ENCODE data around the gene ADSL. TPM values are rescaled to one million over a fixed set of nuclear protein-coding genes. Genes with fewer than 3 reads are reported as not detected.

The ADSL gene
- total RNA-seq, 1 experiment from 2014 or later, result 93.8 TPM

DNA sequence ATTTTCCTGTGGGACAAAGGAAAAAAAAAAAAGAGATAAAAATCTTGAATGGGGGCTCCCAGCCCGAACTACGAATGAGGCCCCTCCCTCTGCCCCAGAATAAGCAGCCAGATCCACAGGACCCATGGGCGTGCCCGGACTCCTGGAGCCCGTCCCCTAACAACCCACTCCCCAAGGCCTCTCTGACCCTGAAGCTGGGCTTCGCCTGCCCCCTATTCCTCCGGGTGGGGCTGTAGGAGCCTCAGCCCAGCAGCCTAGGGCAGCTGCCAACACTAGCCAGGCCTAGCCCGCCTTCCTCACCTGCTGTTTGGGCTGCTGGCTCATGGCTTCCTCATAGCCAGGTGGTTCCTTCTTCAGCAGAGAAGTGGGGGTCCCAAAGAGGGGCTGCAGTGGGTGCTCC is 70.7 kb downstream of the ADSL start:
- Histone ChIP-seq H3K4me1 (ENCODE audit: insufficient read depth, low read length) (no peaks in the 10 kb centered on the region), H3K4me3 (ENCODE audit: low read length) (no peak overlapping the region), H3K9me2 (replicated peaks; ENCODE audit: low read length) (no peaks in the 10 kb centered on the region), H4K20me1 (ENCODE audit: low read length) (no peaks in the 10 kb centered on the region), H3K4me2 (ENCODE audit: low read length) (no peak overlapping the region), H3K27ac (ENCODE audit: low read length) (no peak overlapping the region), H3K9me3 (ENCODE audit: low read length) (no peaks in the 10 kb centered on the region), H3K79me2 (ENCODE audit: low read length) (no peaks in the 10 kb centered on the region), H3K27me3 (ENCODE audit: low read length) (no peaks in the 10 kb centered on the region), H3K36me3 (ENCODE audit: low read depth, low read length) (peaks cover 3% of the 10 kb centered on the region; the same call in 1 of the 2 replicates), H3F3A (ENCODE audit: low read length, unreplicated experiment) (no peaks in the 10 kb centered on the region), H3K9ac (ENCODE audit: low read length) (no peak overlapping the region), H2AFZ (ENCODE audit: low read length) (no peak overlapping the region)
- DNase-seq (no peak), ATAC-seq (no peak)
- ChIA-PET CTCF (no interaction called here), POLR2A (ENCODE audit: unreplicated experiment) (no interaction called here)
- TF ChIP-seq, protein P1, sequence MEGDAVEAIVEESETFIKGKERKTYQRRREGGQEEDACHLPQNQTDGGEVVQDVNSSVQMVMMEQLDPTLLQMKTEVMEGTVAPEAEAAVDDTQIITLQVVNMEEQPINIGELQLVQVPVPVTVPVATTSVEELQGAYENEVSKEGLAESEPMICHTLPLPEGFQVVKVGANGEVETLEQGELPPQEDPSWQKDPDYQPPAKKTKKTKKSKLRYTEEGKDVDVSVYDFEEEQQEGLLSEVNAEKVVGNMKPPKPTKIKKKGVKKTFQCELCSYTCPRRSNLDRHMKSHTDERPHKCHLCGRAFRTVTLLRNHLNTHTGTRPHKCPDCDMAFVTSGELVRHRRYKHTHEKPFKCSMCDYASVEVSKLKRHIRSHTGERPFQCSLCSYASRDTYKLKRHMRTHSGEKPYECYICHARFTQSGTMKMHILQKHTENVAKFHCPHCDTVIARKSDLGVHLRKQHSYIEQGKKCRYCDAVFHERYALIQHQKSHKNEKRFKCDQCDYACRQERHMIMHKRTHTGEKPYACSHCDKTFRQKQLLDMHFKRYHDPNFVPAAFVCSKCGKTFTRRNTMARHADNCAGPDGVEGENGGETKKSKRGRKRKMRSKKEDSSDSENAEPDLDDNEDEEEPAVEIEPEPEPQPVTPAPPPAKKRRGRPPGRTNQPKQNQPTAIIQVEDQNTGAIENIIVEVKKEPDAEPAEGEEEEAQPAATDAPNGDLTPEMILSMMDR (conservative IDR thresholded peaks at IDR 0.05; ENCODE audit: low read depth, low read length), result no peak
- TF ChIP-seq EZH2phosphoT487 (IDR thresholded peaks at IDR 0.05; ENCODE audit: borderline replicate concordance, low read length), result no peak
- no peak for TF ChIP-seq EZH2 (IDR thresholded peaks at IDR 0.05; ENCODE audit: low read length, unreplicated experiment)
- intact Hi-C loops (cut with micrococcal nuclease), result no loop called here
- no TSS peak for BruUV-seq (replicated peaks)

DNA sequence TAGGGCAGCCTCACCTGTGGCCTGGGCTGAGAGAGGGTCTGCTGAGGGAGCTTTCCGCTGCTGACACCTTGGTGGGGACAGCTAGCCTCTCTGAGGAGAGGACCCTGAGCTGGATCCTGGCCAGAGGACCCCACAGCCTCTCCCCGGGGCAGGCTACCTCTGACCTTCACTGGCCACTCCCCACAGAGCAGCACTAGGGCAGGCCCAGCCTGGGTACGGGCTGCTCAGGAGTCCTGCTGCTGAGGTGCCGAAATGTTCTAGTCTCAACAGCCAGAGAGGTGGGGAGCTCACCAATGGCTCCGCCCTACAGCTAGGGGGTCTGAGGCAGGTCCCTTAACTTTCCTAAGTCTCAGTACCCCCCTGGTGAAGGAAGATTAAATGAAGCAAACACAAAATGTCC is 71.6 kb downstream of the ADSL start:
- DNase-seq (no peak), ATAC-seq (no peak)
- BruUV-seq (replicated peaks), result no TSS peak
- Histone ChIP-seq H3K36me3 (ENCODE audit: low read depth, low read length) (no peaks in the 10 kb centered on the region; the same call in 1 of the 2 replicates), H3F3A (ENCODE audit: low read length, unreplicated experiment) (no peaks in the 10 kb centered on the region), H3K4me1 (ENCODE audit: insufficient read depth, low read length) (no peaks in the 10 kb centered on the region), H4K20me1 (ENCODE audit: low read length) (no peaks in the 10 kb centered on the region), H3K9ac (ENCODE audit: low read length) (no peak overlapping the region), H3K27ac (ENCODE audit: low read length) (no peak overlapping the region), H3K27me3 (ENCODE audit: low read length) (no peaks in the 10 kb centered on the region), H2AFZ (ENCODE audit: low read length) (no peak overlapping the region), H3K4me3 (ENCODE audit: low read length) (no peak overlapping the region), H3K9me2 (replicated peaks; ENCODE audit: low read length) (no peaks in the 10 kb centered on the region), H3K9me3 (ENCODE audit: low read length) (no peaks in the 10 kb centered on the region), H3K79me2 (ENCODE audit: low read length) (no peaks in the 10 kb centered on the region), H3K4me2 (ENCODE audit: low read length) (no peak overlapping the region)
- intact Hi-C loops (cut with micrococcal nuclease), result no loop called here
- ChIA-PET POLR2A (ENCODE audit: unreplicated experiment) (no interaction called here), CTCF (no interaction called here)
- TF ChIP-seq EZH2 (IDR thresholded peaks at IDR 0.05; ENCODE audit: low read length, unreplicated experiment) (no peak), EZH2phosphoT487 (IDR thresholded peaks at IDR 0.05; ENCODE audit: borderline replicate concordance, low read length) (no peak)
- TF ChIP-seq, protein P1 (conservative IDR thresholded peaks at IDR 0.05; ENCODE audit: low read depth, low read length), result no peak

DNA sequence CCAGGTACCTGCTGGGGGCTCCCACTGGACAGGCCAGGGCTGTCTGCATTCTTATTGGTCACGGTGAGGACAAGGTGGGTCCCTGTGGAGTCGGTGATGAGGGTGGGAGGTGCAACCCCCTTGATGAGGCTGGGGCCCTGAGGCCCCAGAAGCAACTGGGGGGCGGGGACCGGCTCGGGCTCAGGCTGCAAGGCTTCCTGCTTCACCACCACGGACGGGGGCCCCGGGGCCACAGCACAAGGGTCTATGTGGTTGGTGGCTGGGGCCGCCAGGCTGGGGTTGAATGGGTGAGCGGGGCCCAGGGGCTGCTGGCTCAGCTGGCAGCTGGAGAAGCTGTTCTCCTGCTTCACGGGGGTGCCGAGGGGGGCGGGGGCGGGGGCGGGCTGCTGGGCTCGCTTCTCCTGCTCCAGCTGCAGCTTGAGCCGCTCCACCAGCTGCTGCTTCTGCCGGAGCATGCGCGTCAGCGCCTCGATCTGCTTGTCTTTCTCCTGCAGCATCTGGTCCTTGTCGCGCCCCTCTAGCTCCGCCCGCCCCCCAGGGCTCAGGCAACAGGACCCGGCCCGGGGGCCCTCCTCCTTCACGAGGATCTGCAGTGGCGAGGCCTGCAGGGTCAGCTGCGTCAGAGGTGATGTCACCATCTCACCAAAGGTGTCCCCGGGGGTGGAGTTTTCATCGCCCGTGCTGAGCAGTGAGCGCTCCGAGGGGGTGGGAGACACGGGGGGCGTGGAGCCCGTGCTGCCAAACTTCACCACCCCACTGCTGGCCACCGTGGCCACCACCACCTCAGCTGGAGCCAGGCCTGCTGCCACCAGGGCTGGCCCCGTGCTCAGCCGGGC is 72.3 kb downstream of the ADSL start:
- Histone ChIP-seq H3K9me3 (ENCODE audit: low read length) (no peaks in the 10 kb centered on the region), H3K36me3 (ENCODE audit: low read depth, low read length) (no peaks in the 10 kb centered on the region; the same call in 1 of the 2 replicates), H3K79me2 (ENCODE audit: low read length) (no peaks in the 10 kb centered on the region), H3K27me3 (ENCODE audit: low read length) (no peaks in the 10 kb centered on the region), H3K4me2 (ENCODE audit: low read length) (no peak overlapping the region), H4K20me1 (ENCODE audit: low read length) (no peaks in the 10 kb centered on the region), H3K27ac (ENCODE audit: low read length) (no peak overlapping the region), H2AFZ (ENCODE audit: low read length) (no peak overlapping the region), H3K9ac (ENCODE audit: low read length) (no peak overlapping the region), H3F3A (ENCODE audit: low read length, unreplicated experiment) (no peaks in the 10 kb centered on the region), H3K9me2 (replicated peaks; ENCODE audit: low read length) (no peaks in the 10 kb centered on the region), H3K4me1 (ENCODE audit: insufficient read depth, low read length) (no peaks in the 10 kb centered on the region), H3K4me3 (ENCODE audit: low read length) (no peak overlapping the region)
- ChIA-PET CTCF (no interaction called here), POLR2A (ENCODE audit: unreplicated experiment) (no interaction called here)
- intact Hi-C loops (cut with micrococcal nuclease), result no loop called here
- no peak for ATAC-seq
- BruUV-seq (replicated peaks), result no TSS peak
- no peak for DNase-seq
- TF ChIP-seq, protein P1 (conservative IDR thresholded peaks at IDR 0.05; ENCODE audit: low read depth, low read length), result no peak
- TF ChIP-seq EZH2phosphoT487 (IDR thresholded peaks at IDR 0.05; ENCODE audit: borderline replicate concordance, low read length) (no peak), EZH2 (IDR thresholded peaks at IDR 0.05; ENCODE audit: low read length, unreplicated experiment) (no peak)
